HCT116 (cell line): Measurements from ENCODE around the gene PLPPR3. TPM values are rescaled to one million over a fixed set of nuclear protein-coding genes. Genes with fewer than 3 reads are reported as not detected.
A peak's percentile ranks its signal among the peaks of the same experiment; 100 is the strongest.

Source experiments
- ATAC-seq: fragments of 200-7000 bp; cut with Tn5 transposase; 2 replicates; pipeline ENCODE4 v1.9.1; 2020; ENCODE audit warnings: mild to moderate bottlenecking, moderate library complexity
- BruUV-seq: library from RNA; stranded (reverse); fragments of 400-500 nt; replicated peaks from 2 replicates; lab custom pipeline; 2021; lab: Mats Ljungman, UMichigan
- CTCF ChIA-PET: fragments of 300-600 bp; sonication (Branson Sonifier 250); formaldehyde crosslinking; loops from one replicate; lab custom pipeline; 2021; ENCODE audit warnings: antibody characterized with exemption; lab: Charles Lee
- POLR2A ChIA-PET: fragments of 300-600, 350-600 bp; sonication (Branson Sonifier 250); formaldehyde crosslinking; loops from one replicate; lab custom pipeline; 2021; ENCODE audit warnings: antibody characterized with exemption; lab: Charles Lee
- RAD21 ChIA-PET, 2 experiments: fragments of 300-600 bp; sonication (Branson Sonifier 250); formaldehyde crosslinking; loops; one replicate each; lab custom pipeline; 2023; ENCODE audit warnings: low total read pairs in 2 of 2; ENCODE audit not compliant: uncharacterized antibody in 2 of 2, unreplicated experiment in 2 of 2, low non-redundant PET in 1 of 2; lab: Charles Lee
- DNase-seq: peaks from one replicate; pipeline ENCODE4 v3.0.0-alpha.2; 2010; ENCODE audit warnings: low read depth, low spot score
- H2AFZ ChIP-seq: fragments of 200-600 bp; shearing (Covaris generic), sonication (generic); 2 replicates; pipeline ENCODE4 v1.6.1; 2017; ENCODE audit warnings: low read depth, mixed run types, mixed read lengths, antibody characterized with exemption, low read length; ENCODE audit not compliant: poor library complexity, severe bottlenecking
- H3K27ac ChIP-seq: 2 replicates; pipeline ENCODE4 v1.5.1; 2012; ENCODE audit warnings: low read depth, low read length
- H3K27me3 ChIP-seq: fragments of 200-600 bp; sonication (generic); 2 replicates; pipeline ENCODE4 v1.6.1; 2016; ENCODE audit warnings: mixed run types, low read length, mixed read lengths; ENCODE audit not compliant: insufficient read depth
- H3K36me3 ChIP-seq, 2 experiments: fragments of 200-500 bp in 1 of 2; fragments of 200-600 bp in 1 of 2; sonication (Bioruptor generic) in 1 of 2; sonication (generic) in 1 of 2; 2 replicates each; pipeline versions ENCODE4 v1.5.1 to v1.6.1; 2014 to 2016; ENCODE audit warnings: low read length in 2 of 2, inconsistent platforms in 1 of 2, mixed read lengths in 1 of 2, mixed run types in 1 of 2; ENCODE audit not compliant: insufficient read depth in 2 of 2, control insufficient read depth in 1 of 2
- H3K4me1 ChIP-seq, 2 experiments: fragments of 200-600 bp in 1 of 2; sonication (generic) in 1 of 2; 2 replicates each; pipeline versions ENCODE4 v1.5.1 to v1.6.1; 2012 to 2017; ENCODE audit warnings: low read length in 2 of 2, inconsistent platforms in 1 of 2, mild to moderate bottlenecking in 1 of 2, mixed read lengths in 1 of 2, mixed run types in 1 of 2, moderate library complexity in 1 of 2; ENCODE audit not compliant: insufficient read depth in 2 of 2, control insufficient read depth in 1 of 2
- H3K4me2 ChIP-seq: fragments of 200-600 bp; sonication (generic); 2 replicates; pipeline ENCODE4 v1.6.1; 2017; ENCODE audit warnings: mixed run types, low read length, mixed read lengths
- H3K4me3 ChIP-seq, 2 experiments: fragments of 200-600 bp in 1 of 2; sonication (generic) in 1 of 2; replicated peaks in 1 of 2; 2 replicates each; pipeline ENCODE4 v1.5.1; 2011 to 2016; ENCODE audit warnings: low read length in 2 of 2, control low read depth in 1 of 2, low read depth in 1 of 2, mild to moderate bottlenecking in 1 of 2, mixed read lengths in 1 of 2, mixed run types in 1 of 2
- H3K79me2 ChIP-seq: fragments of 200-600 bp; sonication (generic); 2 replicates; pipeline ENCODE4 v1.6.1; 2017; ENCODE audit warnings: mild to moderate bottlenecking, mixed run types, low read length, moderate library complexity, mixed read lengths; ENCODE audit not compliant: insufficient read depth
- H3K9ac ChIP-seq: fragments of 200-600 bp; sonication (generic); 2 replicates; pipeline ENCODE4 v1.6.1; 2016; ENCODE audit warnings: low read length, mixed read lengths
- H3K9me2 ChIP-seq: fragments of 200-600 bp; sonication (generic), shearing (Covaris generic); 2 replicates; pipeline ENCODE4 v1.6.1; 2017; ENCODE audit warnings: mixed run types, mild to moderate bottlenecking, moderate library complexity; ENCODE audit not compliant: insufficient read depth
- H3K9me3 ChIP-seq, 2 experiments: fragments of 200-500 bp in 1 of 2; fragments of 200-600 bp in 1 of 2; sonication (Bioruptor generic) in 1 of 2; sonication (generic) in 1 of 2; 2 replicates each; pipeline ENCODE4 v1.6.1; 2014 to 2017; ENCODE audit warnings: low read length in 2 of 2, mixed read lengths in 2 of 2, inconsistent platforms in 1 of 2, low read depth in 1 of 2, mild to moderate bottlenecking in 1 of 2, mixed run types in 1 of 2, moderate library complexity in 1 of 2; ENCODE audit not compliant: control insufficient read depth in 1 of 2, insufficient read depth in 1 of 2
- H4K20me1 ChIP-seq: fragments of 200-600 bp; sonication (generic), shearing (Covaris generic); 2 replicates; pipeline ENCODE4 v1.6.1; 2017; ENCODE audit warnings: mixed run types, mild to moderate bottlenecking, moderate library complexity; ENCODE audit not compliant: insufficient read depth
- CEBPB ChIP-seq: IDR thresholded peaks from 2 replicates; pipeline ENCODE4 v1.6.1; 2012; ENCODE audit warnings: low read depth
- EGR1 ChIP-seq: IDR thresholded peaks from 2 replicates; pipeline ENCODE4 v1.6.1; 2012; ENCODE audit warnings: low read depth
- JUND ChIP-seq: IDR thresholded peaks from 2 replicates; pipeline ENCODE4 v1.6.1; 2012
- SP1 ChIP-seq: IDR thresholded peaks from 2 replicates; pipeline ENCODE4 v1.6.1; 2012; ENCODE audit warnings: low read depth
- YY1 ChIP-seq: IDR thresholded peaks from 2 replicates; pipeline ENCODE4 v1.6.1; 2011; ENCODE audit warnings: low read length, low read depth, moderate library complexity, mild to moderate bottlenecking; ENCODE audit not compliant: insufficient replicate concordance; ENCODE audit errors: extremely low read depth
- ZFX ChIP-seq: fragments of 450-650 bp; IDR thresholded peaks from 2 replicates; pipeline ENCODE4 v1.6.1; 2017
- intact Hi-C: fragments of 100-400 bp; cut with micrococcal nuclease; formaldehyde crosslinking; loops from 2 replicates; pipeline ENCODE4 v1.10.0; 2022
- microRNA counts: library from miRNA; unstranded; fragments of <30 nt; microRNA quantifications from one replicate; lab custom pipeline; 2015
- microRNA-seq: library from miRNA; unstranded; fragments of <30 nt; microRNA quantifications from one replicate; pipeline ENCODE4, GENCODE V29; 2016; ENCODE audit warnings: borderline number of aligned reads
- total RNA-seq: library from RNA; stranded (reverse); gene quantifications from one replicate; pipeline ENCODE4 v1.2.1, GENCODE V29; 2021; ENCODE audit not compliant: unreplicated experiment
- TF ChIP-seq, protein P1 (sequence below), 3 experiments: fragments of 200-600 bp in 1 of 3; sonication (generic) in 1 of 3; IDR thresholded peaks in 2 of 3; conservative IDR thresholded peaks in 1 of 3; 2 replicates each; pipeline ENCODE4 v1.5.1; 2012 to 2017; ENCODE audit warnings: low read depth in 2 of 3, low read length in 2 of 3, antibody characterized with exemption in 1 of 3, borderline replicate concordance in 1 of 3, control low read depth in 1 of 3, mild to moderate bottlenecking in 1 of 3, mixed read lengths in 1 of 3, mixed run types in 1 of 3, moderate library complexity in 1 of 3; ENCODE audit not compliant: insufficient read depth in 1 of 3

Gene PLPPR3
- total RNA-seq, 1 experiment from 2014 or later: 0.27 TPM

DNA sequence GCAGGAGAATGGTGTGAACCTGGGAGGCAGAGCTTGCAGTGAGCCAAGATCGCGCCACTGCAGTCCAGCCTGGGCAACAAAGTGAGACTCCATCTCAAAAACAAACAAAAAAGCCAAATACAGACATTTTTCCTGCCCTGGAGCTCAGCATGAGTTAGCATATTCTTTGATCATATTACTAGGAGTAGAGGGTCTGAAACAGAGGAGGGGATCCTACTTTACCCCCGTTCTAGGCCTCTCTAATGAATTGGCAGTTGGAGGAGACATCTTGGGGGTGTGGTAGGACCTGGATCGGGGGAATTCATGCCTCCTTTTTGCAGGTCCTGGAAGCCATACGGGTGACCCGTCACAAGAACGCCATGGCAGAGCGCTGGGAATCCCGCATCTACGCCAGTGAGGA, 58.6 kb downstream of the PLPPR3 start:
- Histone ChIP-seq H3K9me3 (peaks cover 0 to 4% of the 10 kb centered on the region in 2 experiments; a peak in 1 of 4 replicates), H3K27ac (no peak overlapping the region), H3K9me2 (no peaks in the 10 kb centered on the region), H3K36me3 (peaks cover 5 to 33% of the 10 kb centered on the region in 2 experiments), H3K4me1 (no peaks in the 10 kb centered on the region), H3K79me2 (no peaks in the 10 kb centered on the region; the same call in 1 of the 2 replicates), H3K27me3 (no peaks in the 10 kb centered on the region), H3K4me3 (no peak overlapping the region), H4K20me1 (no peaks in the 10 kb centered on the region), H2AFZ (no peak overlapping the region), H3K4me2 (no peak overlapping the region), H3K9ac (no peak overlapping the region)
- intact Hi-C loops: no loop called here
- RAD21 ChIA-PET: interaction anchor here in 1 of 2 experiments (0.6 kb wide), 1 partner anchor 10 kb away, joined by 4 read pairs; no protein-coding TSS in a partner anchor
- POLR2A ChIA-PET: no interaction called here
- CTCF ChIA-PET: no interaction called here
- TF ChIP-seq CEBPB: no peak
- no peak for TF ChIP-seq SP1
- no peak for TF ChIP-seq EGR1
- no peak for TF ChIP-seq ZFX
- no peak for TF ChIP-seq JUND
- TF ChIP-seq, protein P1, sequence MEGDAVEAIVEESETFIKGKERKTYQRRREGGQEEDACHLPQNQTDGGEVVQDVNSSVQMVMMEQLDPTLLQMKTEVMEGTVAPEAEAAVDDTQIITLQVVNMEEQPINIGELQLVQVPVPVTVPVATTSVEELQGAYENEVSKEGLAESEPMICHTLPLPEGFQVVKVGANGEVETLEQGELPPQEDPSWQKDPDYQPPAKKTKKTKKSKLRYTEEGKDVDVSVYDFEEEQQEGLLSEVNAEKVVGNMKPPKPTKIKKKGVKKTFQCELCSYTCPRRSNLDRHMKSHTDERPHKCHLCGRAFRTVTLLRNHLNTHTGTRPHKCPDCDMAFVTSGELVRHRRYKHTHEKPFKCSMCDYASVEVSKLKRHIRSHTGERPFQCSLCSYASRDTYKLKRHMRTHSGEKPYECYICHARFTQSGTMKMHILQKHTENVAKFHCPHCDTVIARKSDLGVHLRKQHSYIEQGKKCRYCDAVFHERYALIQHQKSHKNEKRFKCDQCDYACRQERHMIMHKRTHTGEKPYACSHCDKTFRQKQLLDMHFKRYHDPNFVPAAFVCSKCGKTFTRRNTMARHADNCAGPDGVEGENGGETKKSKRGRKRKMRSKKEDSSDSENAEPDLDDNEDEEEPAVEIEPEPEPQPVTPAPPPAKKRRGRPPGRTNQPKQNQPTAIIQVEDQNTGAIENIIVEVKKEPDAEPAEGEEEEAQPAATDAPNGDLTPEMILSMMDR (IDR thresholded peaks at IDR 0.05 in 2 of 3, conservative IDR thresholded peaks at IDR 0.05 in 1 of 3; ENCODE audit: borderline replicate concordance in 1 of 3, insufficient read depth in 1 of 3, low read depth in 2 of 3, low read length in 2 of 3): no peak
- no peak for TF ChIP-seq YY1
- ATAC-seq (no peak), DNase-seq (no peak)
- BruUV-seq: no TSS peak

MicroRNA genes within 50 kb of the gene (microRNA counts, 767-probe panel; counts per million panel counts)
- not detected for microRNA hsa-miR-3187-3p (lab: Ali Mortazavi, UCI)

Small RNA genes within 50 kb of the gene (microRNA-seq; reads per million reads assigned to microRNA genes)
- gene MIR3187 (35.9 reads per million, percentile 50 among the genes with 10 or more reads in this experiment), gene MIR4745 (8.1 reads per million, percentile 22 among the genes with 10 or more reads in this experiment)

Other genes with a start within 250 kb of the PLPPR3 start
- 603 TPM for gene BSG, start 249.4 kb downstream of the PLPPR3 start, total RNA-seq
- gene HCN2, start 232.1 kb downstream of the PLPPR3 start, total RNA-seq: 2.4 TPM
- gene POLRMT, start 188.4 kb downstream of the PLPPR3 start, total RNA-seq: 138 TPM
- gene FGF22, start 182.1 kb downstream of the PLPPR3 start, total RNA-seq: 1.5 TPM
- gene RNF126, start 158.7 kb downstream of the PLPPR3 start, total RNA-seq: 93.8 TPM
- 29.1 TPM for gene FSTL3, start 145.6 kb downstream of the PLPPR3 start, total RNA-seq
- gene PRSS57, start 126.5 kb downstream of the PLPPR3 start, total RNA-seq: not detected
- gene PALM, start 113.0 kb downstream of the PLPPR3 start, total RNA-seq: 43.7 TPM
- 38.2 TPM for gene MISP, start 70.8 kb downstream of the PLPPR3 start, total RNA-seq
- 676 TPM for gene PTBP1, start 24.5 kb downstream of the PLPPR3 start, total RNA-seq
- gene AZU1, start 5.9 kb upstream of the PLPPR3 start, total RNA-seq: not detected
- 2.7 TPM for gene PRTN3, start 19.0 kb upstream of the PLPPR3 start, total RNA-seq
- gene ELANE, start 30.3 kb upstream of the PLPPR3 start, total RNA-seq: not detected
- gene CFD, start 37.7 kb upstream of the PLPPR3 start, total RNA-seq: 80.2 TPM
- gene MED16, start 71.2 kb upstream of the PLPPR3 start, total RNA-seq: 73.6 TPM
- gene RNU6-9, start 71.5 kb upstream of the PLPPR3 start, total RNA-seq: not detected
- 92.3 TPM for gene R3HDM4, start 91.3 kb upstream of the PLPPR3 start, total RNA-seq
- 5.9 TPM for gene KISS1R, start 95.4 kb upstream of the PLPPR3 start, total RNA-seq
- gene ARID3A, start 104.1 kb upstream of the PLPPR3 start, total RNA-seq: 21.8 TPM
- 124 TPM for gene WDR18, start 162.4 kb upstream of the PLPPR3 start, total RNA-seq
- 0.69 TPM for gene GRIN3B, start 178.5 kb upstream of the PLPPR3 start, total RNA-seq
- gene TMEM259, start 199.2 kb upstream of the PLPPR3 start, total RNA-seq: 202 TPM
- not detected for gene RNU6-2, start 199.6 kb upstream of the PLPPR3 start, total RNA-seq
- 212 TPM for gene CNN2, start 204.7 kb upstream of the PLPPR3 start, total RNA-seq
- gene ABCA7, start 218.2 kb upstream of the PLPPR3 start, total RNA-seq: 91.4 TPM
- 30.4 TPM for gene ARHGAP45, start 245.2 kb upstream of the PLPPR3 start, total RNA-seq